Large intestine (tissue), 3 donors: ENCODE measurements around the gene TMEM115. TPM values are rescaled to one million over a fixed set of nuclear protein-coding genes. Genes with fewer than 3 reads are reported as not detected.

Experiments used
- DNase-seq, 2 donors: peaks; one replicate each; pipeline versions ENCODE4 v3.0.0 to v3.0.0-alpha.2; 2013
- H3K27ac ChIP-seq: one replicate; pipeline ENCODE4 v1.5.1; 2013; ENCODE audit warnings: low read length
- H3K27me3 ChIP-seq: 2 replicates; pipeline ENCODE4 v1.6.1; 2013; ENCODE audit warnings: low read length; ENCODE audit not compliant: control insufficient read depth, insufficient read depth
- H3K36me3 ChIP-seq: 2 replicates; pipeline ENCODE4 v1.6.1; 2013; ENCODE audit warnings: low read length; ENCODE audit not compliant: control insufficient read depth, insufficient read depth
- H3K4me1 ChIP-seq: one replicate; pipeline ENCODE4 v1.6.1; 2013; ENCODE audit warnings: low read length; ENCODE audit not compliant: control insufficient read depth, insufficient read depth
- H3K4me3 ChIP-seq: one replicate; pipeline ENCODE4 v1.5.1; 2013; ENCODE audit warnings: low read length
- H3K9me3 ChIP-seq: one replicate; pipeline ENCODE4 v1.6.1; 2013; ENCODE audit warnings: mild to moderate bottlenecking, low read depth, low read length, moderate library complexity; ENCODE audit not compliant: control insufficient read depth
- WGBS: methylation state at CpG from one replicate; pipeline ENCODE4 v1.1.5; 2013; ENCODE audit warnings: low lambda C conversion rate; ENCODE audit not compliant: insufficient coverage; 5-methylcytosine and 5-hydroxymethylcytosine counted together
- polyA plus RNA-seq: library from polyadenylated mRNA; unstranded; fragments of 120-200 nt; gene quantifications from one replicate; pipeline ENCODE4 v1.2.1, GENCODE V29; 2013

Gene TMEM115
- polyA plus RNA-seq, 1 donor: 44.2 TPM

DNA sequence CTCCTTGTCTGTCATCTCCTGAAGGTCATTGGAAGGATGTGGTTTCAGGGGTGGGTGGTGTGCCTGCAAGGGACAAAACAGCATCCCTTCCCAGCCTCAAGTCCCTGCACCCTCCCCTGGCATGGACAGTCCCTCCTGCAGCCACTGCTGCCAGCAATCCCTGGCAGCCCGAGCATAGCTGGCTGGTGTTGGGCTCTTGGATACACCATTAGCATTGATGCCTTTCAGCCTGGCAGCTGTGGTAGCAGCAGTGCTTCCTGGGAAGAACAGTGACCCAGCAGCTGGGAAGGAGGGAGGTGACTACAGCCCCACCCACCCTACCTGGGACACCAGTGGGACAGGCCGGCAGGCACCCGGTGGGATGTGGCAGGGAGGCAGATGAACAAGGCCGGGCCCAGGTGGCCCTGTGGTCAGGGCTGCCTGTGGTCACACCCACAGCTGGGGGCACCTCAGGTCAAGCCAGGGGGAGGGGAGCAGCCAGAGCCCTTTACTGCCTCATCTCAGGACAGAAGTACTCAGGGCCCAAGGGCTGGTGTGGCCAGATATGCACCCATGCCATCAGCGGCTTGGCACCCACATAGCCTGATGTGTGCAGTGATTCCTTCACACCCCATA is 32.9 kb upstream of the TMEM115 start:
- no CpG with 5 or more reads among the region's 5 CpGs for WGBS
- Histone ChIP-seq H3K4me1 (peaks cover 21% of the 10 kb centered on the region), H3K27me3 (no peaks in the 10 kb centered on the region), H3K27ac (no peak overlapping the region), H3K9me3 (no peaks in the 10 kb centered on the region), H3K4me3 (no peak overlapping the region), H3K36me3 (no peaks in the 10 kb centered on the region)
- no peak for DNase-seq

- no CpG with 5 or more reads among the region's 12 CpGs for WGBS
- H3K27ac ChIP-seq: peak overlapping the region; percentile 38
Observed at GRCh38 chr3:50390508-50391224, 31.3 kb upstream of the TMEM115 start.

DNA sequence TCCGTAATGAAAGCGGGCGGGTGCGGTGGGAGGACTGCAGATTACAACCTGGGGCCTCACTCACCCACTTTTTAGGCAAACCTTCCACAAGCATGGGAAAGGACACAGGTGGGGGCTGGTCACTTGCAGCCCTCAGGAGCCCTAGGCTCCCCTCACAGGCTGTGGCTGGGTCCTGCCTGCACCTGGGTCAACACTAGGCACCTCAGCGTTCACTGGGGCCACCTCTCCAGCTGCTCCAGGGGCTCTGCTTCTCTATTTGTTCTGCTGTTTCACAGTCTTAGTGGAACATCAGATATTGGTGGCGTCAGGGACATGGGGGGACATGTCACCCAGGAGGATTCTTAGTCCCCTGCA is 30.1 kb upstream of the TMEM115 start:
- DNase-seq: no peak
- Histone ChIP-seq H3K27ac (no peak overlapping the region), H3K27me3 (no peaks in the 10 kb centered on the region), H3K36me3 (no peaks in the 10 kb centered on the region), H3K4me3 (no peak overlapping the region), H3K4me1 (peaks cover 17% of the 10 kb centered on the region), H3K9me3 (no peaks in the 10 kb centered on the region)
- no CpG with 5 or more reads among the region's 6 CpGs for WGBS

More at GRCh38 chr3:50390508-50391224, 31.3 kb upstream of the TMEM115 start:
- Histone ChIP-seq H3K4me3 (no peak overlapping the region), H3K36me3 (no peaks in the 10 kb centered on the region), H3K27me3 (no peaks in the 10 kb centered on the region), H3K4me1 (peaks cover 20% of the 10 kb centered on the region), H3K9me3 (no peaks in the 10 kb centered on the region)
- peak; percentile 91 to 96 for DNase-seq

DNA sequence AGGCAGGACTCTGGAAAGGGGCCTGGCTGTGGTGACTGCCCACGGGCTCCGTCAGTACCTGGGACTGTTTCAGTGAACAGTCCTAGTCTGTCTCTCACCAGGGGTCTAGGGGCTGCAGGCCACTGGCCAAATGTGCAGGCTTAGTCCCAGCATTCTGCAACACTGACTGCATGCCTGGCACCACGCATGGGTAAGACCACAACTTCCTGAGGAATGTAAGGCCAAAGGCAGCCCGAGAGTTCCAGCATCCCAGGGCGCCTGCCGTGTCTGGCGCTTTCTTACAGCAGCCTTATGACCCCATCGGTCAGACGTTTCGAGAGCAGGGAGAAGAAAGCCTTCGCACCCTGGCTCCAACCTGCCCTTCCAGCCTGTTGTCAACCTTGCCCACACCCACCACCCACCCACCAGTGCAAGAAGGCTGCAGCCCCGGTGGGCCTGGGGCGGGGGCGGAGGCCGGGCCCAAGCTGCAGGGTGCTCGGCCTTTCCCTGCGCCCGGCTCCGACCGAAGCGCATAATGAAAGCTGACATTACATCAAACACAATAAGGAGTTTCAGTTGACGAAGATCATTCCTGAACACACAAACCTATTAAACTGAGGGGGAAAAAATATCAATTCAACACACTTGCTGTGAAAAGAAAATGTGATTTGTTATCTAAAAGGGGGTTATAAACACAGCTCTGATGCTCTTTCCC is 29.5 kb upstream of the TMEM115 start:
- H3K27ac ChIP-seq: no peak overlapping the region
- no peaks in the 10 kb centered on the region for H3K9me3 ChIP-seq
- no peak for DNase-seq
- no peak overlapping the region for H3K4me3 ChIP-seq
- H3K36me3 ChIP-seq: no peaks in the 10 kb centered on the region
- H3K4me1 ChIP-seq: peaks cover 17% of the 10 kb centered on the region
- WGBS: no CpG with 5 or more reads among the region's 22 CpGs
- H3K27me3 ChIP-seq: no peaks in the 10 kb centered on the region

- Histone ChIP-seq H3K27me3 (no peaks in the 10 kb centered on the region), H3K4me1 (peaks cover 17% of the 10 kb centered on the region), H3K36me3 (no peaks in the 10 kb centered on the region), H3K27ac (no peak overlapping the region), H3K9me3 (no peaks in the 10 kb centered on the region), H3K4me3 (no peak overlapping the region)
- DNase-seq: peak in 1 of 2 donors; percentile 21
- WGBS: no CpG with 5 or more reads among the region's 25 CpGs
Observed at GRCh38 chr3:50388016-50388719, 28.8 kb upstream of the TMEM115 start.

GRCh38 chr3:50385754-50386153 is 26.4 kb upstream of the TMEM115 start:
- no peak for DNase-seq
- Histone ChIP-seq H3K4me1 (peaks cover 11% of the 10 kb centered on the region), H3K36me3 (no peaks in the 10 kb centered on the region), H3K4me3 (no peak overlapping the region), H3K27ac (no peak overlapping the region), H3K27me3 (no peaks in the 10 kb centered on the region), H3K9me3 (no peaks in the 10 kb centered on the region)
- WGBS: 80% methylated on average over 1 of the region's 13 CpGs

DNA sequence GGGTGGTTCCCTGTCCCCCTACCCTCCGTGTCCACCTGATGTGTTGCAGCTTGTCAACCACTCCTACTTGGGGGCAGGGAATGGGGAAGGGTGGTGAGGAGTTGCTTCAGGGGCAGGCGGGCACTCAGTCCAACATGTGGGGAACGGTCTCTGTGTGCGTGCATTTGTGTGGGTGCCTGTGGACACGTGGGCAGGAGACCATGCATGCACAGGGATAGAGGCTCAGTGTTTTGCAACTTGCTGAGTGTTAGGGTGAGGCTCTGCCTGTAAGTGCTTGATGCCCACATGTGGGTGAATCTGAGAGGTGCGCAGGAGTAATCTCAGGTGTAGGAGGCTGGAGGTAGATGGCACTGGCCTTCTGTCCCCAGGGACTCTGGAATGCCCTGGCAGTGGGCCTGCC is 24.4 kb upstream of the TMEM115 start:
- no peaks in the 10 kb centered on the region for H3K27me3 ChIP-seq
- WGBS: no CpG with 5 or more reads among the region's 6 CpGs
- no peak overlapping the region for H3K4me3 ChIP-seq
- no peaks in the 10 kb centered on the region for H3K36me3 ChIP-seq
- no peaks in the 10 kb centered on the region for H3K4me1 ChIP-seq
- H3K9me3 ChIP-seq: no peaks in the 10 kb centered on the region
- H3K27ac ChIP-seq: no peak overlapping the region
- DNase-seq: no peak

GRCh38 chr3:50382722-50383121 is 23.4 kb upstream of the TMEM115 start:
- no peaks in the 10 kb centered on the region for H3K27me3 ChIP-seq
- no peaks in the 10 kb centered on the region for H3K4me1 ChIP-seq
- H3K4me3 ChIP-seq: no peak overlapping the region
- no peak for DNase-seq
- no CpG with 5 or more reads among the region's 12 CpGs for WGBS
- no peaks in the 10 kb centered on the region for H3K36me3 ChIP-seq
- H3K27ac ChIP-seq: no peak overlapping the region
- no peaks in the 10 kb centered on the region for H3K9me3 ChIP-seq

- no peaks in the 10 kb centered on the region for H3K4me1 ChIP-seq
- H3K36me3 ChIP-seq: no peaks in the 10 kb centered on the region
- DNase-seq: no peak
- no peak overlapping the region for H3K4me3 ChIP-seq
- no peaks in the 10 kb centered on the region for H3K9me3 ChIP-seq
- no peaks in the 10 kb centered on the region for H3K27me3 ChIP-seq
- H3K27ac ChIP-seq: no peak overlapping the region
- WGBS: no CpG with 5 or more reads among the region's 4 CpGs
Observed at GRCh38 chr3:50381383-50381782, 22.1 kb upstream of the TMEM115 start.

DNA sequence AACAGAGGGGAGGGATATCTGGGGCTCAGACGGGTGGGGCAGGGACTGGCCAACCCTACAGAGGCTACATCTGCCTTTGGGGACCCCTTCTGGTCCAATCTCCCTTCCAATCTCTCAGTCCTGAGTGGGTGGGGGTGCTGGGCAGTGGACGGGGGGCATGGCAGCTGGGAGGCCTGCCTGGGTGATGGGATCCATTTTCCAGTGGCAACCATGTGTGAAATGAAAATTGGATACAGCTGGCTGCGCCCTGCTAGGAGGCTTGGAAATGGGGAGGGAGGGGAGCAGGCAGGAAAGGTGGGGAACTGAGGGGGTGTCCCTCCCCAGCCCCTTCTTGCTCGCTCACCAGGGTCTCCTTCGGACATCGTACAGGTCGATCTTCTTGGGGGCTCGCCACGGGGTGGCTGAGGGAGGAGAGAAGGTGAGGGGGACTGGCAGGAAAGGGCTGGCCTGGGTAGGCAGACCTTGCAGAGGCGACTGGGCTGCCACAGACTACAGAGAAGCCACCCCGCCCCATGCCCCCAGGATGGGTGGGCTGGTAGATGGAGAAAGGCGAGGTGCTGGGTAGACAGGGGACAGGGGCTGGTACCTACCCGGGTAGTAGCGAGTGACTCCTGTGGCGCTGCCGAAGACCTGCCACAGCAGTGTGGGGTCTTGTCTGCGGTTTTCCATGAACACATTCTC is 21.2 kb upstream of the TMEM115 start:
- no peaks in the 10 kb centered on the region for H3K36me3 ChIP-seq
- no peaks in the 10 kb centered on the region for H3K9me3 ChIP-seq
- H3K27me3 ChIP-seq: no peaks in the 10 kb centered on the region
- no CpG with 5 or more reads among the region's 17 CpGs for WGBS
- H3K4me1 ChIP-seq: no peaks in the 10 kb centered on the region
- H3K4me3 ChIP-seq: no peak overlapping the region
- DNase-seq: no peak
- H3K27ac ChIP-seq: no peak overlapping the region
